Vagina (tissue), 2 donors: ENCODE results near the gene C3orf20.

ENCODE experiments used
- POLR2AphosphoS5 ChIP-seq, 2 donors: sonication (generic); formaldehyde crosslinking; IDR thresholded peaks; one replicate each; pipeline ENCODE4 v1.9.0; 2017; ENCODE audit warnings: antibody characterized with exemption in 2 of 2, mild to moderate bottlenecking in 2 of 2, low read depth in 1 of 2; ENCODE audit not compliant: insufficient read depth in 1 of 2
- TF ChIP-seq, protein P1 (sequence below), 3 experiments: fragments of 450-650 bp in 2 of 3; fragments of 200-600 bp in 1 of 3; sonication (generic) in 1 of 3; IDR thresholded peaks; one replicate each; pipeline ENCODE4 v1.5.1; 2017 to 2019; ENCODE audit warnings: antibody characterized with exemption in 3 of 3, mild to moderate bottlenecking in 2 of 3, moderate library complexity in 2 of 3

DNA sequence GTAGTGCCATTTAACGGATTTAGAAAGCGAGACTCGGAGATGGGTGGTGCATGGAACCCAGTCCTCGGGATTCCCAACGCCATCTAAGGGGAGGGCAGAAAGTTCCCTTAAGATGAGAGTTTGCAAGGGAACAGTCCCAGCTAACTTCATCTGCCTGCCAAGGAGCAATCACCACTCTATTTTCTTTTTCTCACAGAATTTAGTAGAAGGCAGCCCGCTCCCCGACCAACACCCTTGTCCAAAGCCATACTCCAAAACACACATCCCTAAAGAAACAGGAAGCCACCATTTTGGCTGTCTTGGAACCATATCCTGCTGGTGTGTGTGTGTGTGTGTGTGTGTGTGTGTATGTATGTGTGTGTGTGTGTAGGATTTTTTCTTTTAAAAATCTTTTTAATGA, 136.7 kb downstream of the C3orf20 start:
- TF ChIP-seq POLR2AphosphoS5 (IDR thresholded peaks at IDR 0.05; ENCODE audit: insufficient read depth in 1 of 2, low read depth in 1 of 2): no peak
- TF ChIP-seq, protein P1, sequence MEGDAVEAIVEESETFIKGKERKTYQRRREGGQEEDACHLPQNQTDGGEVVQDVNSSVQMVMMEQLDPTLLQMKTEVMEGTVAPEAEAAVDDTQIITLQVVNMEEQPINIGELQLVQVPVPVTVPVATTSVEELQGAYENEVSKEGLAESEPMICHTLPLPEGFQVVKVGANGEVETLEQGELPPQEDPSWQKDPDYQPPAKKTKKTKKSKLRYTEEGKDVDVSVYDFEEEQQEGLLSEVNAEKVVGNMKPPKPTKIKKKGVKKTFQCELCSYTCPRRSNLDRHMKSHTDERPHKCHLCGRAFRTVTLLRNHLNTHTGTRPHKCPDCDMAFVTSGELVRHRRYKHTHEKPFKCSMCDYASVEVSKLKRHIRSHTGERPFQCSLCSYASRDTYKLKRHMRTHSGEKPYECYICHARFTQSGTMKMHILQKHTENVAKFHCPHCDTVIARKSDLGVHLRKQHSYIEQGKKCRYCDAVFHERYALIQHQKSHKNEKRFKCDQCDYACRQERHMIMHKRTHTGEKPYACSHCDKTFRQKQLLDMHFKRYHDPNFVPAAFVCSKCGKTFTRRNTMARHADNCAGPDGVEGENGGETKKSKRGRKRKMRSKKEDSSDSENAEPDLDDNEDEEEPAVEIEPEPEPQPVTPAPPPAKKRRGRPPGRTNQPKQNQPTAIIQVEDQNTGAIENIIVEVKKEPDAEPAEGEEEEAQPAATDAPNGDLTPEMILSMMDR (IDR thresholded peaks at IDR 0.05): no peak
